ENCODE results near the gene PRDX2. TPM values are rescaled to one million over a fixed set of nuclear protein-coding genes. Genes with fewer than 3 reads are reported as not detected.

Gene PRDX2
- total and polyA plus RNA-seq, 5 donors from 2014 or later, result 74.0 to 380 (median 338) TPM

DNA sequence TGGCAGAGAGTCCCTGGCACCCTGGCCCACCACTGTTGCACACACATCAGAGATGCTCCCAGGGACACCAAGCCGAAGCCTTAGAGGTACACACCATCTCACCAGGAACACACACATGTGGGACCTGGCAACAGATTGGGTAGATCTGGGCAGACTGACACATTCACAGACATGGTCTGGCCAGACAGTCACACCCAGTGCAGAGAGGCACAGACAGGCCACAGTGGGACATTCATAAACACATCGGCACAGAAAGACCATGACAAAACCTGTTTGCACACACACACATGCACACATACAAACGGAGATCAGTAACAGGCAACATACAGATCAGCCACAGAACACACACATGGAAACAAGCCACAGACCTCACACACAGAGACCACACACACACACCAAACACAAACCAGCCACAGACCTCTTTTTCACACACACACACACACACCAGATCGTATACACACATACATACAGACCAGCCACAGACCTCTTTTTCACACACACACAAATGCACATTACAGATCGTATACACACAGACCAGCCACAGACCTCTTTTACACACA lies 16.6 kb downstream of the PRDX2 start:
- DNase-seq (peak in 2 of 3 donors; percentile 25 to 54), ATAC-seq (ENCODE audit: low read depth in 2 of 2) (no peak)
- H3K4me1 ChIP-seq (ENCODE audit: control insufficient read depth, insufficient read depth, low read length, poor library complexity, severe bottlenecking), result peaks cover 70% of the 10 kb centered on the region
- peak overlapping the region; percentile 100 for H3K27ac ChIP-seq (ENCODE audit: insufficient read depth, low read length, poor library complexity, severe bottlenecking)
- H3K9me3 ChIP-seq (ENCODE audit: control insufficient read depth in 2 of 2, low read length in 2 of 2), result no peaks in the 10 kb centered on the region
- no peaks in the 10 kb centered on the region for H3K27me3 ChIP-seq (ENCODE audit: control insufficient read depth, insufficient read depth, low read length)
- H3K9me3 Mint-ChIP-seq, result no peaks in the 10 kb centered on the region
- H3K4me1 Mint-ChIP-seq, result peaks cover 0 to 29% (median 16%) of the 10 kb centered on the region in 4 donors
- H3K27me3 Mint-ChIP-seq, result no peaks in the 10 kb centered on the region
- no peaks in the 10 kb centered on the region for H3K36me3 ChIP-seq (ENCODE audit: control insufficient read depth, insufficient read depth, low read length)
- no peaks in the 10 kb centered on the region for H3K36me3 Mint-ChIP-seq
- no peak overlapping the region for H3K4me3 Mint-ChIP-seq
- H3K4me3 ChIP-seq (ENCODE audit: low read depth, low read length), result peak overlapping the region; percentile 29
- no peak overlapping the region for H3K27ac Mint-ChIP-seq

DNA sequence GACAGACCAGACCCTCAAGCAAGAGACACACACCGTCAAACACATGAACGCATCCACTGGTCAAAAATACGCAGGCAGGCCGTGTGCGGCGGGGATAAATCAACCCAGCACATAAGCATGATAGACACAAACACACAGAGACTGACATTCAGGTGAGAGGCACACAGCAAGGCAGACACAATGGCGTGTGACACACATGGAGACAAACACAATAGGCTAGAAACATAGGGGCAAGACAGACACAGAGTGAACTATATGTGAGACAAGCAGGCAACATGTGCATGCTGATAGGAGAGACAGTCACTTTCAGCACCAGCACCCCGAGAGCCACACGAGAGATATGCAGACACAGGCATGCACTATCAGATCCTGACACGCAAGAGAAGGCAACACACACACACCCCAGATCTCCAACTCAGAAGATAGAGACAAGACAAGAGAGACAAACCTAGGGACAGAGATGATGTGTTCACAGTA lies 17.2 kb downstream of the PRDX2 start:
- DNase-seq (peak in 2 of 3 donors; percentile 27 to 59), ATAC-seq (ENCODE audit: low read depth in 2 of 2) (peak; percentile 5 to 14)
- H3K36me3 Mint-ChIP-seq, result no peaks in the 10 kb centered on the region

DNA sequence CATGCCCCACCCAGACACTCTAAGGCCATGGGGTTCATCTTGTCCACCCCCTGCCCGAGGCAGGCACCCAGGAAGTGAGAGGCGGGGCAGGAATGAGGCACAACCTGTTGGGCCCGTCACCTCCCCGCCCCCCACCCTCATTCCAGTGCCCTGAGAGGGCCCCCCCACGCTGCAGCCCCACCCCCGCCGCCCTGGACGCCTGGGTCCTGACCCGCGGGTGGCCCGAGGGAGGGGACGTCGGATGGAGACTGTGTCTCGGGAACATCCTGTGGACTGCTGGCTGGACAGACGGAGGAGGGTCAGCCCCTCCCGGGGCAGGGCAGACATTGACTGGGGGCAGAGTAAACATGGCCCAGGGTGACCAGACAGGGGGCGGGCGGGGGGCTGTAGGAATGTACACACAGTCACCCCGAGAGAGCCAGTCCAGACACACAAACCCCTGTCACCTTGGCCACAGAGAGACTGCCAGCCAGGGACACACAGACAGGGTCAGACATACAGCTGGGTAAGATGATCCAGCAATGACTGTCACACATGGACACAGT lies 17.7 kb downstream of the PRDX2 start:
- DNase-seq, result no peak
- Mint-ChIP-seq H3K4me1 (peaks cover 0 to 34% (median 18%) of the 10 kb centered on the region in 4 donors), H3K9me3 (no peaks in the 10 kb centered on the region), H3K27me3 (no peaks in the 10 kb centered on the region), H3K4me3 (peak overlapping the region; percentile 76 to 93 (median 84)), H3K27ac (peak overlapping the region in 1 of 3 donors; percentile 95), H3K36me3 (no peaks in the 10 kb centered on the region)
- H3K4me1 ChIP-seq (ENCODE audit: control insufficient read depth, insufficient read depth, low read length, poor library complexity, severe bottlenecking), result peaks cover 67% of the 10 kb centered on the region
- peak overlapping the region; percentile 100 for H3K27ac ChIP-seq (ENCODE audit: insufficient read depth, low read length, poor library complexity, severe bottlenecking)
- no peak for ATAC-seq (ENCODE audit: low read depth in 2 of 2)
- no peaks in the 10 kb centered on the region for H3K27me3 ChIP-seq (ENCODE audit: control insufficient read depth, insufficient read depth, low read length)
- peak overlapping the region; percentile 35 for H3K4me3 ChIP-seq (ENCODE audit: low read depth, low read length)
- no peaks in the 10 kb centered on the region for H3K36me3 ChIP-seq (ENCODE audit: control insufficient read depth, insufficient read depth, low read length)
- no peaks in the 10 kb centered on the region for H3K9me3 ChIP-seq (ENCODE audit: control insufficient read depth in 2 of 2, low read length in 2 of 2)

More for the DNA sequence above, 17.2 kb downstream of the PRDX2 start:
- H3K27me3 Mint-ChIP-seq, result no peaks in the 10 kb centered on the region
- Histone ChIP-seq H3K27me3 (ENCODE audit: control insufficient read depth, insufficient read depth, low read length) (no peaks in the 10 kb centered on the region), H3K36me3 (ENCODE audit: control insufficient read depth, insufficient read depth, low read length) (no peaks in the 10 kb centered on the region), H3K4me3 (ENCODE audit: low read depth, low read length) (peak overlapping the region; percentile 29), H3K27ac (ENCODE audit: insufficient read depth, low read length, poor library complexity, severe bottlenecking) (peak overlapping the region; percentile 100), H3K9me3 (ENCODE audit: control insufficient read depth in 2 of 2, low read length in 2 of 2) (no peaks in the 10 kb centered on the region), H3K4me1 (ENCODE audit: control insufficient read depth, insufficient read depth, low read length, poor library complexity, severe bottlenecking) (peaks cover 67% of the 10 kb centered on the region)
- H3K9me3 Mint-ChIP-seq, result no peaks in the 10 kb centered on the region
- H3K4me1 Mint-ChIP-seq, result peaks cover 0 to 35% (median 19%) of the 10 kb centered on the region in 4 donors
- no peak overlapping the region for H3K4me3 Mint-ChIP-seq
- no peak overlapping the region for H3K27ac Mint-ChIP-seq

DNA sequence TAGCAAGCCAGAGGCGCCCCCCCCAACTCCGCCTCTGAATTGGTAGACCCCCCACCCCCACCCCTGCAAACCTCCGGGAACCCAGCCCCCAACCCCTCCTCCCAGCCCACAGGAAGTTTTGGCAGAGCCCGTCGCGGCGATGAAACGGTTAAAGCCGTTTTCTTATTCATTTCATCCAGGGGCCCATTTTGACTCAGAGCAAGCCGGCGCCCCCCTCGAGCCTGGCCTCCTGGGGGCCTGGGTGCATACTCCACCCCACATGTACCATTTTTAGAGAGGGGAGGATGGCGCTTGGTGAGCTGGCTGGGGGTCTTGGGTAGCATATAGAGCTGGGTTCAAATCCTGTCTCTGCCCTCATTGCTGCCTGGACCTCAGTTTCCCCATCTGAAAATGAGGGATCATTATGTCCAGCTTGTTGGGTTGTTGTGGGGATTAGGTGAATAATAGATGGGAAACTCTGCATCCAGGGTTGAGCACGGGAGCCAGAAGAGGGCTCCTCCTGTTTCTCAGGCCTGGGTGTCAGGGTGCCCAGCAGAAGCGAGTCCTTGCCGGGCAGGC lies 18.2 kb downstream of the PRDX2 start:
- H3K4me1 Mint-ChIP-seq, result peaks cover 3 to 35% (median 22%) of the 10 kb centered on the region in 4 donors
- H3K27ac Mint-ChIP-seq, result peak overlapping the region in 1 of 3 donors; percentile 95
- H3K27ac ChIP-seq (ENCODE audit: insufficient read depth, low read length, poor library complexity, severe bottlenecking), result peak overlapping the region; percentile 100
- H3K4me1 ChIP-seq (ENCODE audit: control insufficient read depth, insufficient read depth, low read length, poor library complexity, severe bottlenecking), result peaks cover 67% of the 10 kb centered on the region
- H3K9me3 Mint-ChIP-seq, result no peaks in the 10 kb centered on the region
- no peaks in the 10 kb centered on the region for H3K27me3 ChIP-seq (ENCODE audit: control insufficient read depth, insufficient read depth, low read length)
- H3K4me3 Mint-ChIP-seq, result peak overlapping the region; percentile 76 to 93 (median 84)
- no peaks in the 10 kb centered on the region for H3K27me3 Mint-ChIP-seq
- no peaks in the 10 kb centered on the region for H3K9me3 ChIP-seq (ENCODE audit: control insufficient read depth in 2 of 2, low read length in 2 of 2)
- peak in 1 of 3 donors; percentile 70 for DNase-seq
- ATAC-seq (ENCODE audit: low read depth in 2 of 2), result no peak
- peak overlapping the region; percentile 35 for H3K4me3 ChIP-seq (ENCODE audit: low read depth, low read length)
- no peaks in the 10 kb centered on the region for H3K36me3 ChIP-seq (ENCODE audit: control insufficient read depth, insufficient read depth, low read length)
- no peaks in the 10 kb centered on the region for H3K36me3 Mint-ChIP-seq

DNA sequence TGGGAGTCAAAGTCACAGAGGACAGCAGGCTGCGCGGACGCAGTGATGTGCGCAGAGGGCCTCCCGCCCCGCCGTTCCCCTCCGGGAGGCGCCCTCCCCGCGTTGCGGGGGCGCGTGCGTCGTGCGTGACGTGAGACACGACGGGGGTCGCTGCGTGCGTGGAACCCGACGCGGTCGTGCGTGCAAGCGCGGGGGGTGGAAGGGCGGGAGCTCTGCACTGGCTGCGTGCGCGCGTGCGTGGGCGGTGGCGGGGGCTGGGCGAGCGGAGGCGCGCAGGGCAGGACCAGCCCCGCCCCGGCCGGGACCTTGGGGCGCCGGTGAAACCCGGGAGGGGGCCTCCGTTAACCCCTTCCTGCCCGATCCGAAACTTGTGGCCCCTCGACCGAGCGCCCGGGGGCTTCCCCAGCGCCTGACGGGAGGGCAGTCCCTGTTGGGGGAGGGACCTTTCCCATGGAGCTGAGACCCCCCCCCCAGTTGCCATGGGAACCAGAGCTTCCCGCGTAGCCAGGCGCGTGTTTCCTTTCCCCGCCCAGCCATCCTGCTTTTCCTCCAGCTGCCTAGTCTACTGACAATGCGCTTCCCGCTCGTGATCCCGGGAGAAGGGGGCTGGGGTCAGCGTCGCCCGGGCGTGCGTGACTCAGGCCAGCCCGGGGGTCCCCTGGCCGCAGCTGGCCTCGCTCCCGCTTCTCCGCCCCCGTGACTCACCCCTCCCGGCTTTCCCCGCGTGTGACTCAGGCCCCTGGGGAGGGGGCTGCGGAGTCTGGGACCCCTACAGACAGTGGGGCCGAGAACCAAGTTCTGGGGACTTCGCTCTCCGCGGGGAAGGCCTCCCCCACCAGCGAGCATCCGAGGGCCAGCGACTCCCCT lies 18.9 kb downstream of the PRDX2 start:
- peak overlapping the region; percentile 83 to 93 (median 88) for H3K4me3 Mint-ChIP-seq
- Histone ChIP-seq H3K4me3 (ENCODE audit: low read depth, low read length) (peak overlapping the region; percentile 59), H3K9me3 (ENCODE audit: control insufficient read depth in 2 of 2, low read length in 2 of 2) (no peaks in the 10 kb centered on the region), H3K4me1 (ENCODE audit: control insufficient read depth, insufficient read depth, low read length, poor library complexity, severe bottlenecking) (peaks cover 72% of the 10 kb centered on the region), H3K36me3 (ENCODE audit: control insufficient read depth, insufficient read depth, low read length) (no peaks in the 10 kb centered on the region), H3K27me3 (ENCODE audit: control insufficient read depth, insufficient read depth, low read length) (no peaks in the 10 kb centered on the region), H3K27ac (ENCODE audit: insufficient read depth, low read length, poor library complexity, severe bottlenecking) (peak overlapping the region; percentile 100)
- H3K36me3 Mint-ChIP-seq, result no peaks in the 10 kb centered on the region
- ATAC-seq (ENCODE audit: low read depth in 2 of 2) (peak; percentile 65 to 69), DNase-seq (peak in 2 of 3 donors; percentile 94 to 95)
- peak overlapping the region in 1 of 3 donors; percentile 97 for H3K27ac Mint-ChIP-seq
- no peaks in the 10 kb centered on the region for H3K9me3 Mint-ChIP-seq
- H3K4me1 Mint-ChIP-seq, result peaks cover 5 to 38% (median 25%) of the 10 kb centered on the region in 4 donors
- H3K27me3 Mint-ChIP-seq, result no peaks in the 10 kb centered on the region

DNA sequence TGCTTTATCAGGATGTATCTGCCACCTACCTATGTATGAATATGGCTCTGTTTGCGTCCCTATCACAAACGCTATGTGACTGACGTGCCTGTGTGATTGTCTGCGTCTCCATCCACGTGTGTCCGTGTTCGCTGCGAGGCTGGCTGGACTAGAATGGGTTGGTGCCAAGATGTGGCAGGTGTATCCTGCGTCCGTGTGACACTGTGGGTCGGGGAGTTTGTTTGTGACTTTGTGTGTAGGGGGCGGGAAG lies 19.5 kb downstream of the PRDX2 start:
- Mint-ChIP-seq H3K4me1 (peaks cover 5 to 40% (median 26%) of the 10 kb centered on the region in 4 donors), H3K36me3 (no peaks in the 10 kb centered on the region), H3K9me3 (no peaks in the 10 kb centered on the region), H3K4me3 (peak overlapping the region; percentile 83 to 93 (median 88)), H3K27ac (peak overlapping the region in 1 of 3 donors; percentile 97), H3K27me3 (no peaks in the 10 kb centered on the region)
- Histone ChIP-seq H3K9me3 (ENCODE audit: control insufficient read depth in 2 of 2, low read length in 2 of 2) (no peaks in the 10 kb centered on the region), H3K27ac (ENCODE audit: insufficient read depth, low read length, poor library complexity, severe bottlenecking) (peak overlapping the region; percentile 100), H3K36me3 (ENCODE audit: control insufficient read depth, insufficient read depth, low read length) (no peaks in the 10 kb centered on the region), H3K27me3 (ENCODE audit: control insufficient read depth, insufficient read depth, low read length) (no peaks in the 10 kb centered on the region), H3K4me1 (ENCODE audit: control insufficient read depth, insufficient read depth, low read length, poor library complexity, severe bottlenecking) (peaks cover 78% of the 10 kb centered on the region), H3K4me3 (ENCODE audit: low read depth, low read length) (peak overlapping the region; percentile 59)
- ATAC-seq (ENCODE audit: low read depth in 2 of 2) (peak in 1 of 2 donors; percentile 61), DNase-seq (peak in 1 of 3 donors; percentile 97)

DNA sequence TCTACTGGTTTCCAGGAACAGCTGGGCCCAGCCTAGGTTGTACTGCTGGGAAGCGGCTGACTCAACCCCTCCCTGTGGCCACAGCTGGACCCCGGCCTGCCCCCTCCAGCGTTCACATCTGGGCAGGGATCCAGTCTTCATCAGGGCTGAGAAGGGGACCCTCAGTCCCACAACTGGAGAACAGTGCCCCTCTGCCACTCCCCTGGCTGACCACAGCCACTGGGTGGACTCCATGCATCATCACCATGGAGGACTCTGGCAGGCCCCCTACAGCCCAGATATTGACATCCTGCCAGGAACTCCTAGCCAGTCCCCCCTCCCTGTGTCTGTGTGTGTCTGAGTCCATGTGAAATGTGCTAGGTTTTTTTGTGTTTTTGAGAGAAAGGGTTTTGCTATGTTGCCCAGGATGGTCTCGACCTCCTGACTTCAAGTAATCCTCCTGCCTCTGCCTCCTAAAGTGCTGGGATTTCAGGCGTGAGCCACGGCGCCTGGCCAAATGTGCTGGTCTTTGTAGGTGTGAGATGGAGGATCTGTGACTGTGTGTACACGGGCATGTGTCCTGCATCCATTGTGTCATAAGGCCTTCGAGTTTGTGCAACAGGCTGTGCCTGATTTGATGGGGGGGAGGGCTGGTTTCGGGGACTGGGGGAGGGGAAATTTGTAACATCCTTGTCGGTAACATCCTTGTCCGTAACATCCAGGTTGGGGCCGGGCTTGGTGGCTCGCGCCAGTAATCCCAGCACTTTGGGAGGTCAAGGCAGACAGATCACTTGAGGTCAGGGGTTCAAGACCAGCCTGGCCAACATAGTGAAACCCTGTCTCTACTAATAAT lies 22.2 kb downstream of the PRDX2 start:
- Histone ChIP-seq H3K27me3 (ENCODE audit: control insufficient read depth, insufficient read depth, low read length) (no peaks in the 10 kb centered on the region), H3K4me1 (ENCODE audit: control insufficient read depth, insufficient read depth, low read length, poor library complexity, severe bottlenecking) (peaks cover 65% of the 10 kb centered on the region)
- H3K4me1 Mint-ChIP-seq, result peaks cover 5 to 48% (median 26%) of the 10 kb centered on the region in 4 donors

More for the DNA sequence above, 22.2 kb downstream of the PRDX2 start:
- Histone ChIP-seq H3K27ac (ENCODE audit: insufficient read depth, low read length, poor library complexity, severe bottlenecking) (peak overlapping the region; percentile 91), H3K9me3 (ENCODE audit: control insufficient read depth in 2 of 2, low read length in 2 of 2) (no peaks in the 10 kb centered on the region), H3K36me3 (ENCODE audit: control insufficient read depth, insufficient read depth, low read length) (no peaks in the 10 kb centered on the region), H3K4me3 (ENCODE audit: low read depth, low read length) (no peak overlapping the region)
- Mint-ChIP-seq H3K36me3 (no peaks in the 10 kb centered on the region), H3K4me3 (peak overlapping the region; percentile 64 to 97 (median 80)), H3K9me3 (no peaks in the 10 kb centered on the region), H3K27me3 (no peaks in the 10 kb centered on the region), H3K27ac (peak overlapping the region; percentile 52 to 93 (median 83))
- DNase-seq, result no peak
- ATAC-seq (ENCODE audit: low read depth in 2 of 2), result no peak
